GM12878 (cell line): ENCODE measurements around the gene LYPD5. TPM values are rescaled to one million over a fixed set of nuclear protein-coding genes. Genes with fewer than 3 reads are reported as not detected.

Source experiments
- CBFB ChIP-seq: IDR thresholded peaks from 2 replicates; pipeline ENCODE4 v1.6.1; 2016; ENCODE audit warnings: antibody characterized with exemption, low read depth
- CEBPB ChIP-seq, 2 experiments: fragments of 150-350 bp in 1 of 2; IDR thresholded peaks; 2 replicates each; pipeline ENCODE4 v1.6.1; 2012 to 2014; ENCODE audit warnings: low read depth in 2 of 2, low read length in 2 of 2, borderline replicate concordance in 1 of 2, inconsistent platforms in 1 of 2
- FOXK2 ChIP-seq: fragments of 450-650 bp; IDR thresholded peaks from 2 replicates; pipeline ENCODE4 v1.6.1; 2017; ENCODE audit warnings: mild to moderate bottlenecking, moderate library complexity
- POLR2AphosphoS5 ChIP-seq: IDR thresholded peaks from 2 replicates; pipeline ENCODE4 v1.6.1; 2011; ENCODE audit warnings: mild to moderate bottlenecking, low read length, inconsistent platforms
- RB1 ChIP-seq: fragments of 450-650 bp; formaldehyde crosslinking; IDR thresholded peaks from 2 replicates; pipeline ENCODE4 v1.6.1; 2017; ENCODE audit warnings: mild to moderate bottlenecking, borderline replicate concordance
- STAT3 ChIP-seq: IDR thresholded peaks from 2 replicates; pipeline ENCODE4 v1.6.1; 2011; ENCODE audit warnings: low read depth, low read length, improper control_type of control experiment
- TCF7 ChIP-seq: IDR thresholded peaks from 2 replicates; pipeline ENCODE4 v1.6.1; 2014; ENCODE audit warnings: antibody characterized with exemption, borderline replicate concordance
- USF1 ChIP-seq: IDR thresholded peaks from 2 replicates; pipeline ENCODE4 v1.6.1; 2011; ENCODE audit warnings: borderline replicate concordance, low read depth, mild to moderate bottlenecking, moderate library complexity, mixed read lengths, low read length; ENCODE audit not compliant: insufficient read depth; ENCODE audit errors: extremely low read length
- ZBTB4 ChIP-seq: fragments of 450-650 bp; formaldehyde crosslinking; IDR thresholded peaks from 2 replicates; pipeline ENCODE4 v1.4.0; 2022; ENCODE audit warnings: mild to moderate bottlenecking, moderate library complexity
- polyA plus RNA-seq, 11 experiments: library from polyadenylated mRNA; depleted of rRNA in 4 of 11; unstranded in 6 of 11; stranded (reverse) in 5 of 11; fragments of >200 nt; fragmentation: Nextera tagmentation in 4 of 11; fragmentation: Illumina TruSeq in 1 of 11; extraction: Ambion mirVana in 4 of 11; extraction: Trizol in 1 of 11; gene quantifications; 1 replicate in 1 of 11; 2 replicates in 10 of 11; pipeline versions ENCODE4 v1.2.1 to v1.2.3, GENCODE V29; 2011 to 2016; ENCODE audit warnings: inconsistent platforms in 2 of 11, missing spikeins in 2 of 11, low read depth in 1 of 11
- total RNA-seq, 4 experiments: library from RNA; depleted of rRNA in 3 of 4; stranded (reverse); fragments of >200 nt in 3 of 4; fragmentation: Illumina TruSeq in 1 of 4; extraction: Trizol in 1 of 4; gene quantifications; 2 replicates each; pipeline versions ENCODE4 v1.2.1 to v1.2.3, GENCODE V29; 2013 to 2021

LYPD5 gene
- total and polyA plus RNA-seq, 10 of the 15 experiments (the other 5 are each of a cell fraction or from before 2014, with no cell fraction given) = 0.04 to 2.2 (median 0.69) TPM; not detected in 1

- TF ChIP-seq TCF7 (no peak), RB1 (no peak), CEBPB (IDR thresholded peaks at IDR 0.05; ENCODE audit: borderline replicate concordance in 1 of 2, low read depth in 2 of 2, low read length in 2 of 2) (no peak), POLR2AphosphoS5 (0 out of 2 replicates have a peak, but pooled peaks have one; percentile 42), STAT3 (no peak), USF1 (no peak), ZBTB4 (CRISPR knock-in tag) (no peak), FOXK2 (no peak), CBFB (no peak)
These were observed 23.0 kb downstream of the LYPD5 start (continued) for GRCh38 chr19:43779147-43779819.
